A549 (cell line): ENCODE data around the gene COG2. TPM values are rescaled to one million over a fixed set of nuclear protein-coding genes. Genes with fewer than 3 reads are reported as not detected.
A peak's percentile ranks its signal among the peaks of the same experiment; 100 is the strongest.

Experiments
- ATAC-seq, 2 experiments: fragments of 200-7000 bp in 1 of 2; fragments of >200 bp in 1 of 2; cut with Nextera tagmentation in 1 of 2; cut with Tn5 transposase in 1 of 2; 3 replicates each; pipeline versions ENCODE4 v1.8.0 to v1.9.1; 2018 to 2020; ENCODE audit warnings: mild to moderate bottlenecking in 1 of 2, moderate library complexity in 1 of 2
- CTCF ChIA-PET: fragments of 300-600 bp; sonication (Branson Sonifier 250); formaldehyde crosslinking; extraction: SDS; loops from one replicate; lab custom pipeline; 2021; ENCODE audit warnings: antibody characterized with exemption, inconsistent platforms; lab: Yijun Ruan, JAX
- POLR2A ChIA-PET: fragments of 350-600 bp; formaldehyde crosslinking; extraction: SDS; loops from one replicate; lab custom pipeline; 2021; ENCODE audit warnings: antibody characterized with exemption, inconsistent platforms; lab: Yijun Ruan, JAX
- DNase-seq, 2 experiments: peaks; one replicate each; pipeline versions ENCODE4 v3.0.0 to v3.0.0-alpha.2; 2011 to 2016; ENCODE audit warnings: low read depth in 1 of 2, low spot score in 1 of 2
- FAIRE-seq: peaks from 2 replicates; lab custom pipeline; 2011; peaks lifted over from hg19 to GRCh38; lab: Jason Lieb, UNC
- H3K27ac ChIP-seq, 2 experiments: fragments of >200 bp; sonication (Bioruptor Twin); formaldehyde crosslinking; 3 replicates each; pipeline ENCODE4 v1.5.1; 2016 to 2017
- H3K4me1 ChIP-seq: fragments of >200 bp; sonication (Bioruptor Twin); formaldehyde crosslinking; 3 replicates; pipeline ENCODE4 v1.6.1; 2016
- H3K4me2 ChIP-seq: fragments of >200 bp; sonication (Bioruptor Twin); formaldehyde crosslinking; 3 replicates; pipeline ENCODE4 v1.6.1; 2016
- H3K4me3 ChIP-seq: fragments of >200 bp; sonication (Bioruptor Twin); formaldehyde crosslinking; 3 replicates; pipeline ENCODE4 v1.5.1; 2016
- H3K9me3 ChIP-seq: fragments of >200 bp; sonication (Bioruptor Twin); formaldehyde crosslinking; 3 replicates; pipeline ENCODE4 v1.6.1; 2016
- E2F6 ChIP-seq: IDR thresholded peaks from 2 replicates; pipeline ENCODE4 v1.6.1; 2012; ENCODE audit warnings: low read depth, borderline replicate concordance
- EHMT2 ChIP-seq: fragments of 200-600 bp; sonication (generic); IDR thresholded peaks from 2 replicates; pipeline ENCODE4 v1.6.1; 2016; ENCODE audit warnings: antibody characterized with exemption, low read depth, mild to moderate bottlenecking, moderate library complexity
- ESRRA ChIP-seq: fragments of 150-350 bp; IDR thresholded peaks from 2 replicates; pipeline ENCODE4 v1.6.1; 2014; ENCODE audit warnings: mild to moderate bottlenecking, low read length, borderline replicate concordance
- FOSB ChIP-seq: fragments of 250-450 bp; sonication (Bioruptor Pico); IDR thresholded peaks from 2 replicates; pipeline ENCODE4 v1.5.0; 2020; ENCODE audit warnings: mild to moderate bottlenecking, moderate library complexity
- FOSL2 ChIP-seq, 2 experiments: fragments of 450-650 bp in 1 of 2; fragments of >200 bp in 1 of 2; sonication (Bioruptor Twin) in 1 of 2; formaldehyde crosslinking; IDR thresholded peaks; 2 replicates each; pipeline versions ENCODE4 v1.5.0 to v1.6.1; 2016 to 2020; ENCODE audit warnings: mild to moderate bottlenecking in 1 of 2, moderate library complexity in 1 of 2
- FOXS1 ChIP-seq: fragments of 250-450 bp; sonication (Bioruptor Pico); IDR thresholded peaks from 2 replicates; pipeline ENCODE4 v1.5.0; 2020; ENCODE audit warnings: mild to moderate bottlenecking, moderate library complexity
- GATA3 ChIP-seq: IDR thresholded peaks from 2 replicates; pipeline ENCODE4 v1.6.1; 2012; ENCODE audit warnings: borderline replicate concordance
- HES2 ChIP-seq: fragments of >200 bp; sonication (Bioruptor Twin); formaldehyde crosslinking; IDR thresholded peaks from 2 replicates; pipeline ENCODE4 v1.6.1; 2016
- HOXA7 ChIP-seq: fragments of 250-450 bp; sonication (Bioruptor Pico); IDR thresholded peaks from 2 replicates; pipeline ENCODE4 v1.5.0; 2020; ENCODE audit warnings: mild to moderate bottlenecking, moderate library complexity
- KDM1A ChIP-seq: fragments of 200-600 bp; sonication (generic); IDR thresholded peaks from 2 replicates; pipeline ENCODE4 v1.6.1; 2016; ENCODE audit warnings: low read depth, mild to moderate bottlenecking
- KDM5A ChIP-seq: fragments of 200-600 bp; sonication (generic); IDR thresholded peaks from 2 replicates; pipeline ENCODE4 v1.6.1; 2016; ENCODE audit warnings: antibody characterized with exemption, mild to moderate bottlenecking
- MAZ ChIP-seq: fragments of 150-350 bp; IDR thresholded peaks from 2 replicates; pipeline ENCODE4 v1.6.1; 2014; ENCODE audit warnings: antibody characterized with exemption, low read depth, low read length, borderline replicate concordance
- NPAS2 ChIP-seq: fragments of 250-450 bp; sonication (Bioruptor Pico); IDR thresholded peaks from 2 replicates; pipeline ENCODE4 v1.8.0; 2022; ENCODE audit warnings: mild to moderate bottlenecking, moderate library complexity, borderline replicate concordance
- PHF8 ChIP-seq: fragments of 200-600 bp; sonication (generic); IDR thresholded peaks from 2 replicates; pipeline ENCODE4 v1.6.1; 2016; ENCODE audit warnings: low read depth, mild to moderate bottlenecking, antibody characterized with exemption, moderate library complexity, borderline replicate concordance
- POLR2A ChIP-seq: IDR thresholded peaks from 2 replicates; pipeline ENCODE4 v1.6.1; 2012; ENCODE audit warnings: mild to moderate bottlenecking, low read length
- RAD21 ChIP-seq, 2 experiments: fragments of >200 bp in 1 of 2; sonication (Bioruptor Twin) in 1 of 2; formaldehyde crosslinking in 1 of 2; IDR thresholded peaks in 1 of 2; conservative IDR thresholded peaks in 1 of 2; 2 replicates in 1 of 2; 3 replicates in 1 of 2; pipeline ENCODE4 v1.6.1; 2012 to 2018; ENCODE audit warnings: inconsistent platforms in 1 of 2
- REST ChIP-seq: fragments of 200-600 bp; sonication (generic); IDR thresholded peaks from 2 replicates; pipeline ENCODE4 v1.6.1; 2016; ENCODE audit warnings: antibody characterized with exemption, mild to moderate bottlenecking, moderate library complexity
- SMC3 ChIP-seq: fragments of >200 bp; sonication (Bioruptor Twin); formaldehyde crosslinking; IDR thresholded peaks from 3 replicates; pipeline ENCODE4 v1.6.1; 2018; ENCODE audit warnings: inconsistent platforms
- TFCP2L1 ChIP-seq: fragments of 250-450 bp; sonication (Bioruptor Pico); IDR thresholded peaks from 2 replicates; pipeline ENCODE4 v1.5.0; 2021; ENCODE audit warnings: mild to moderate bottlenecking
- ZC3H11A ChIP-seq: fragments of 450-650 bp; IDR thresholded peaks from 2 replicates; pipeline ENCODE4 v1.6.1; 2014; ENCODE audit warnings: antibody characterized with exemption, mild to moderate bottlenecking
- ZFP36 ChIP-seq: fragments of 450-650 bp; IDR thresholded peaks from 2 replicates; pipeline ENCODE4 v1.6.1; 2014; ENCODE audit warnings: borderline replicate concordance; ENCODE audit not compliant: partially characterized antibody
- ZNF302 ChIP-seq: fragments of 250-450 bp; sonication (Bioruptor Pico); IDR thresholded peaks from 2 replicates; pipeline ENCODE4 v1.9.0; 2021; ENCODE audit warnings: inconsistent platforms, mild to moderate bottlenecking, moderate library complexity
- WGBS: methylation state at CpG from one replicate; pipeline ENCODE4 v1.1.6; 2017; ENCODE audit errors: missing lambda C conversion rate; 5-methylcytosine and 5-hydroxymethylcytosine counted together
- polyA plus RNA-seq, 4 experiments: library from polyadenylated mRNA; depleted of rRNA in 3 of 4; stranded (reverse); fragments of >200 nt; fragmentation: RNase III in 1 of 4; extraction: RNeasy Plus Mini Kit Qiagen cat#74134 plus additional on column Dnase treatment in 1 of 4; gene quantifications; 2 replicates in 3 of 4; 3 replicates in 1 of 4; pipeline ENCODE4 v1.2.3, GENCODE V29; 2011 to 2017
- TF ChIP-seq, protein P1 (sequence below): fragments of 250-450 bp; sonication (Bioruptor Pico); IDR thresholded peaks from 2 replicates; pipeline ENCODE4 v1.5.0; 2020; ENCODE audit warnings: low read depth, mild to moderate bottlenecking, moderate library complexity

Gene COG2
- polyA plus RNA-seq, 2 of the 4 experiments (the other 2 are of a cell fraction), result 23.0 to 34.2 TPM

DNA sequence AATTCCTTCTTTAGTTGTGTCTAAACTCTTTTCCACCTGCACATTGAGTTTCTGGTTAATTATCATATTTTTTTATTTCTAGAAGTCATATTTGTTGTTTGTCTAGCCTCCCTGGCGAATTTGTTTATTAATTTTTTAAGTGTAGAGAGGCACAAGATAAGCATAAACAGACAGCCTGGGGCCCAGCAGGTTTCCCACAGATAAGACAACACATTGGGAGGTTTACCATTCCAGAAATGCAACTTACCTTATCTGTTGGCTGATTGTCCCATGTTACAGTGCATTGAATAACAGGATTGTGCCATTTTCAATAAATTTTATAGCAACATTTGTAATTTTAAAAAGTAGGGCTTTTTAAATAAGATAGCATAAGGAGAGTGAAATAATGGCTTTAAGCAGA, 34.9 kb downstream of the COG2 start:
- no peaks in the 10 kb centered on the region for H3K9me3 ChIP-seq
- ATAC-seq (no peak), FAIRE-seq (no peak), DNase-seq (no peak)
- peaks cover 10% of the 10 kb centered on the region for H3K4me1 ChIP-seq
- ChIA-PET CTCF (no interaction called here), POLR2A (no interaction called here)
- no peak overlapping the region for H3K4me3 ChIP-seq
- TF ChIP-seq MAZ (no peak), ZNF302 (CRISPR knock-in tag) (no peak), KDM5A (no peak), FOSB (CRISPR knock-in tag) (no peak), ESRRA (no peak), HOXA7 (CRISPR knock-in tag) (no peak), ZC3H11A (no peak)
- H3K4me2 ChIP-seq, result no peak overlapping the region
- H3K27ac ChIP-seq, result no peak overlapping the region
- WGBS, result 82% methylated on average over 1 of the region's 1 CpG

GRCh38 chr1:230679192-230679591, 36.9 kb downstream of the COG2 start:
- TF ChIP-seq REST (no peak), ESRRA (no peak), PHF8 (no peak), SMC3 (no peak), E2F6 (no peak), HES2 (no peak), KDM1A (no peak)
- POLR2A ChIA-PET, result no interaction called here
- Histone ChIP-seq H3K9me3 (no peaks in the 10 kb centered on the region), H3K4me2 (no peak overlapping the region), H3K4me3 (no peak overlapping the region), H3K4me1 (peaks cover 11% of the 10 kb centered on the region), H3K27ac (no peak overlapping the region)
- FAIRE-seq, result no peak
- WGBS, result 70% methylated on average over 3 of the region's 3 CpGs
- ATAC-seq, result no peak
- DNase-seq, result no peak
- CTCF ChIA-PET, result interaction anchor here (0.8 kb wide), 1 partner anchor 16 kb away, joined by 3 read pairs; no protein-coding TSS in a partner anchor

DNA sequence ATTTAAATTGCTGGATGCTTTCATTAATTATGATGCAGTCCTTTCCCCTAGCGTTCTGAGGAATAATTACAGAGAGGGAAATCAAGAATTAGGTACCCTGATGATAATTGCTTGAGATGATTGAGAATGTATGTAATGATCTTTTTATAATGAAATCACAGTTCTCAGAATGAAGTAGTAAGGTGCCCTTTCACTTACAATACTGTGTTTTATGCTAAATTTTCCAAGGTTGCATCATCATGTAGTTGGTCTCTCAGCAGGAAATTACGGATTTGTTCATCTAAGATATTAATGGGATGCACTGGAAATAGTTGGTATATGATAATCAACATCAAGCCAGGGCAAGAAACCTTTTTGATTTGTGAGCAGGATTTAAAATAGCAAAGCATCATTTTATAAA, 37.5 kb downstream of the COG2 start:
- ChIA-PET CTCF (interaction anchor here (0.8 kb wide), 1 partner anchor 16 kb away, joined by 3 read pairs; no protein-coding TSS in a partner anchor), POLR2A (no interaction called here)
- no peak overlapping the region for H3K27ac ChIP-seq
- TF ChIP-seq NPAS2, result no peak
- TF ChIP-seq ZFP36, result no peak
- TF ChIP-seq POLR2A, result no peak
- TF ChIP-seq FOXS1, result no peak
- TF ChIP-seq, protein P1, sequence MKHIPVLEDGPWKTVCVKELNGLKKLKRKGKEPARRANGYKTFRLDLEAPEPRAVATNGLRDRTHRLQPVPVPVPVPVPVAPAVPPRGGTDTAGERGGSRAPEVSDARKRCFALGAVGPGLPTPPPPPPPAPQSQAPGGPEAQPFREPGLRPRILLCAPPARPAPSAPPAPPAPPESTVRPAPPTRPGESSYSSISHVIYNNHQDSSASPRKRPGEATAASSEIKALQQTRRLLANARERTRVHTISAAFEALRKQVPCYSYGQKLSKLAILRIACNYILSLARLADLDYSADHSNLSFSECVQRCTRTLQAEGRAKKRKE, result no peak
- TF ChIP-seq FOSL2 (IDR thresholded peaks at IDR 0.05), result no peak
- TF ChIP-seq FOSL2 (CRISPR knock-in tag; IDR thresholded peaks at IDR 0.05), result no peak
- TF ChIP-seq TFCP2L1 (CRISPR knock-in tag), result no peak
- TF ChIP-seq RAD21 (conservative IDR thresholded peaks at IDR 0.05 in 1 of 2, IDR thresholded peaks at IDR 0.05 in 1 of 2), result no peak
- TF ChIP-seq GATA3, result no peak
- no peak for TF ChIP-seq EHMT2
- DNase-seq, result no peak
- peaks cover 11% of the 10 kb centered on the region for H3K4me1 ChIP-seq
- H3K4me3 ChIP-seq, result no peak overlapping the region
- ATAC-seq, result no peak
- H3K4me2 ChIP-seq, result no peak overlapping the region
- FAIRE-seq, result peak; percentile 76
- H3K9me3 ChIP-seq, result no peaks in the 10 kb centered on the region
- WGBS, result 84% methylated on average over 2 of the region's 2 CpGs
